ENCODE data around the gene CLSTN2. TPM values are rescaled to one million over a fixed set of nuclear protein-coding genes. Genes with fewer than 3 reads are reported as not detected.

Gene CLSTN2
- total and polyA plus RNA-seq, 4 donors: 0.09 to 2.2 (median 0.55) TPM

DNA sequence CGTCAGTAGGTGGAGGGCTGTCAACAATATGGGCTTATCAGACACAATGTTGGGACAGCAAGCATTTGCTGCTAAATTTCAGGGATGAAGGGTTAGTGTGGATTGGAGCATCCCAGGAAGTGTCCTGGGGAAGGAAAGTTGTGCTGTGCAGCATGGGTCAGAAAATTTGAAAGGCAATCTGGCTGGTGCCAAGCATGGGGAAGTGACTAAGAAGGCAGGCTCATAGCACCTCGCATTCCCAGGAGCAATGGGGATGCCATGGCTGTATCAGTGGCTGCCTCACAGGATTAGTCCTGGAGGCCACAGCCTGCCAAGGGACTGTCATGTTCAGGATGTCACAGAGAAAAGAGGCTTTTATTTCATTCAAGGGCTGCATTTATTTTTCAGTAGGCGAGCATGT, 420.5 kb downstream of the CLSTN2 start (continued):
- TF ChIP-seq, protein P1, sequence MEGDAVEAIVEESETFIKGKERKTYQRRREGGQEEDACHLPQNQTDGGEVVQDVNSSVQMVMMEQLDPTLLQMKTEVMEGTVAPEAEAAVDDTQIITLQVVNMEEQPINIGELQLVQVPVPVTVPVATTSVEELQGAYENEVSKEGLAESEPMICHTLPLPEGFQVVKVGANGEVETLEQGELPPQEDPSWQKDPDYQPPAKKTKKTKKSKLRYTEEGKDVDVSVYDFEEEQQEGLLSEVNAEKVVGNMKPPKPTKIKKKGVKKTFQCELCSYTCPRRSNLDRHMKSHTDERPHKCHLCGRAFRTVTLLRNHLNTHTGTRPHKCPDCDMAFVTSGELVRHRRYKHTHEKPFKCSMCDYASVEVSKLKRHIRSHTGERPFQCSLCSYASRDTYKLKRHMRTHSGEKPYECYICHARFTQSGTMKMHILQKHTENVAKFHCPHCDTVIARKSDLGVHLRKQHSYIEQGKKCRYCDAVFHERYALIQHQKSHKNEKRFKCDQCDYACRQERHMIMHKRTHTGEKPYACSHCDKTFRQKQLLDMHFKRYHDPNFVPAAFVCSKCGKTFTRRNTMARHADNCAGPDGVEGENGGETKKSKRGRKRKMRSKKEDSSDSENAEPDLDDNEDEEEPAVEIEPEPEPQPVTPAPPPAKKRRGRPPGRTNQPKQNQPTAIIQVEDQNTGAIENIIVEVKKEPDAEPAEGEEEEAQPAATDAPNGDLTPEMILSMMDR (IDR thresholded peaks at IDR 0.05; ENCODE audit: low read depth, low read length, missing input control): no peak
- TF ChIP-seq NR2F2 (IDR thresholded peaks at IDR 0.05): no peak
- TF ChIP-seq, protein P2, sequence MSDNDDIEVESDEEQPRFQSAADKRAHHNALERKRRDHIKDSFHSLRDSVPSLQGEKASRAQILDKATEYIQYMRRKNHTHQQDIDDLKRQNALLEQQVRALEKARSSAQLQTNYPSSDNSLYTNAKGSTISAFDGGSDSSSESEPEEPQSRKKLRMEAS (IDR thresholded peaks at IDR 0.05): no peak

DNA sequence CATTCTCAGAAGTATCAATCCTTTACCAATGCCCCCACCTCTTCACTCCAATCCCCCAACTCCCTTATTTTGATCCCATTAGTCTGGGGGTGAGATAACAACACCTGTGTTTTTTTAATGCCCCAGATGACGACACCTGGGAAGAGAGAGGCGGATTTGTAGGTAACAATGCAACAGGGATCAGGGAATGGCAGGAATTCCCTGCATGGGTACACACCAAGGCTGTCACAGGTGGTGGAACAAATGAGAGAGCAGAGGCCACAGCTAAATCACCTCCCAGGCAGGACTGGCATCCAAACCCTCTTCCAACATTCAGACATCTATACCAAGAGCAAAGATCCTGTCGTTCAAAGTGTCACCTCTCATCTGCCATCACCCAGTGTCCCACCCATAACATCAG, 423.7 kb downstream of the CLSTN2 start:
- Histone ChIP-seq H3K36me3 (ENCODE audit: control insufficient read depth in 4 of 4, insufficient read depth in 3 of 4, low read depth in 1 of 4, low read length in 3 of 4) (no peaks in the 10 kb centered on the region), H3K27ac (ENCODE audit: low read depth in 1 of 2, low read length in 2 of 2) (no peak overlapping the region), H3K4me1 (ENCODE audit: control insufficient read depth in 4 of 4, insufficient read depth in 4 of 4, low read length in 3 of 4) (no peaks in the 10 kb centered on the region), H3K9me3 (ENCODE audit: control insufficient read depth in 4 of 4, low read length in 3 of 4) (no peaks in the 10 kb centered on the region), H3K27me3 (ENCODE audit: control insufficient read depth in 4 of 4, insufficient read depth in 4 of 4, low read length in 3 of 4) (peaks cover 0 to 4% (median 1%) of the 10 kb centered on the region in 4 donors), H3K9ac (ENCODE audit: low read depth in 1 of 2, low read length in 2 of 2) (no peak overlapping the region), H3K4me3 (ENCODE audit: low read depth in 1 of 3, low read length in 3 of 3) (no peak overlapping the region)
- DNase-seq (ENCODE audit: low spot score): no peak
- WGBS: 63% methylated on average over 3 of the region's 3 CpGs
- TF ChIP-seq EGR1 (IDR thresholded peaks at IDR 0.05; ENCODE audit: low read depth in 2 of 2) (no peak), HNF4G (IDR thresholded peaks at IDR 0.05) (no peak), RAD21 (IDR thresholded peaks at IDR 0.05) (no peak), TAF1 (conservative IDR thresholded peaks at IDR 0.05) (no peak), JUND (IDR thresholded peaks at IDR 0.05) (no peak), GABPA (IDR thresholded peaks at IDR 0.05 in 1 of 2, conservative IDR thresholded peaks at IDR 0.05 in 1 of 2) (no peak), SP1 (IDR thresholded peaks at IDR 0.05) (no peak), FOXA1 (IDR thresholded peaks at IDR 0.05) (no peak), HNF4A (conservative IDR thresholded peaks at IDR 0.05) (no peak), YY1 (IDR thresholded peaks at IDR 0.05) (no peak)
- TF ChIP-seq, protein P3, sequence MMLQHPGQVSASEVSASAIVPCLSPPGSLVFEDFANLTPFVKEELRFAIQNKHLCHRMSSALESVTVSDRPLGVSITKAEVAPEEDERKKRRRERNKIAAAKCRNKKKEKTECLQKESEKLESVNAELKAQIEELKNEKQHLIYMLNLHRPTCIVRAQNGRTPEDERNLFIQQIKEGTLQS (IDR thresholded peaks at IDR 0.05): no peak
- TF ChIP-seq, protein P4, sequence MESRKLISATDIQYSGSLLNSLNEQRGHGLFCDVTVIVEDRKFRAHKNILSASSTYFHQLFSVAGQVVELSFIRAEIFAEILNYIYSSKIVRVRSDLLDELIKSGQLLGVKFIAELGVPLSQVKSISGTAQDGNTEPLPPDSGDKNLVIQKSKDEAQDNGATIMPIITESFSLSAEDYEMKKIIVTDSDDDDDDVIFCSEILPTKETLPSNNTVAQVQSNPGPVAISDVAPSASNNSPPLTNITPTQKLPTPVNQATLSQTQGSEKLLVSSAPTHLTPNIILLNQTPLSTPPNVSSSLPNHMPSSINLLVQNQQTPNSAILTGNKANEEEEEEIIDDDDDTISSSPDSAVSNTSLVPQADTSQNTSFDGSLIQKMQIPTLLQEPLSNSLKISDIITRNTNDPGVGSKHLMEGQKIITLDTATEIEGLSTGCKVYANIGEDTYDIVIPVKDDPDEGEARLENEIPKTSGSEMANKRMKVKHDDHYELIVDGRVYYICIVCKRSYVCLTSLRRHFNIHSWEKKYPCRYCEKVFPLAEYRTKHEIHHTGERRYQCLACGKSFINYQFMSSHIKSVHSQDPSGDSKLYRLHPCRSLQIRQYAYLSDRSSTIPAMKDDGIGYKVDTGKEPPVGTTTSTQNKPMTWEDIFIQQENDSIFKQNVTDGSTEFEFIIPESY (IDR thresholded peaks at IDR 0.05): no peak
- TF ChIP-seq, protein P5, sequence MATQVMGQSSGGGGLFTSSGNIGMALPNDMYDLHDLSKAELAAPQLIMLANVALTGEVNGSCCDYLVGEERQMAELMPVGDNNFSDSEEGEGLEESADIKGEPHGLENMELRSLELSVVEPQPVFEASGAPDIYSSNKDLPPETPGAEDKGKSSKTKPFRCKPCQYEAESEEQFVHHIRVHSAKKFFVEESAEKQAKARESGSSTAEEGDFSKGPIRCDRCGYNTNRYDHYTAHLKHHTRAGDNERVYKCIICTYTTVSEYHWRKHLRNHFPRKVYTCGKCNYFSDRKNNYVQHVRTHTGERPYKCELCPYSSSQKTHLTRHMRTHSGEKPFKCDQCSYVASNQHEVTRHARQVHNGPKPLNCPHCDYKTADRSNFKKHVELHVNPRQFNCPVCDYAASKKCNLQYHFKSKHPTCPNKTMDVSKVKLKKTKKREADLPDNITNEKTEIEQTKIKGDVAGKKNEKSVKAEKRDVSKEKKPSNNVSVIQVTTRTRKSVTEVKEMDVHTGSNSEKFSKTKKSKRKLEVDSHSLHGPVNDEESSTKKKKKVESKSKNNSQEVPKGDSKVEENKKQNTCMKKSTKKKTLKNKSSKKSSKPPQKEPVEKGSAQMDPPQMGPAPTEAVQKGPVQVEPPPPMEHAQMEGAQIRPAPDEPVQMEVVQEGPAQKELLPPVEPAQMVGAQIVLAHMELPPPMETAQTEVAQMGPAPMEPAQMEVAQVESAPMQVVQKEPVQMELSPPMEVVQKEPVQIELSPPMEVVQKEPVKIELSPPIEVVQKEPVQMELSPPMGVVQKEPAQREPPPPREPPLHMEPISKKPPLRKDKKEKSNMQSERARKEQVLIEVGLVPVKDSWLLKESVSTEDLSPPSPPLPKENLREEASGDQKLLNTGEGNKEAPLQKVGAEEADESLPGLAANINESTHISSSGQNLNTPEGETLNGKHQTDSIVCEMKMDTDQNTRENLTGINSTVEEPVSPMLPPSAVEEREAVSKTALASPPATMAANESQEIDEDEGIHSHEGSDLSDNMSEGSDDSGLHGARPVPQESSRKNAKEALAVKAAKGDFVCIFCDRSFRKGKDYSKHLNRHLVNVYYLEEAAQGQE (IDR thresholded peaks at IDR 0.05): no peak
